Measurements from ENCODE around the gene SREBF2.

The SREBF2 gene

GRCh38 chr22:41876675-41877074, 43.8 kb downstream of the SREBF2 start:
- no peak for DNase-seq (ENCODE audit: low spot score)

- no peak for DNase-seq (ENCODE audit: low spot score)
Measured at GRCh38 chr22:41880653-41881052, 47.7 kb downstream of the SREBF2 start.

GRCh38 chr22:41883400-41883799, 50.5 kb downstream of the SREBF2 start:
- no peak for DNase-seq (ENCODE audit: low spot score)

- no peak for DNase-seq (ENCODE audit: low spot score)
Measured at GRCh38 chr22:41885116-41885515, 52.2 kb downstream of the SREBF2 start.

- DNase-seq (ENCODE audit: low spot score): no peak
Measured at GRCh38 chr22:41885516-41885915, 52.6 kb downstream of the SREBF2 start.

- no peak for DNase-seq (ENCODE audit: low spot score)
Measured at GRCh38 chr22:41888627-41889200, 55.8 kb downstream of the SREBF2 start.

DNA sequence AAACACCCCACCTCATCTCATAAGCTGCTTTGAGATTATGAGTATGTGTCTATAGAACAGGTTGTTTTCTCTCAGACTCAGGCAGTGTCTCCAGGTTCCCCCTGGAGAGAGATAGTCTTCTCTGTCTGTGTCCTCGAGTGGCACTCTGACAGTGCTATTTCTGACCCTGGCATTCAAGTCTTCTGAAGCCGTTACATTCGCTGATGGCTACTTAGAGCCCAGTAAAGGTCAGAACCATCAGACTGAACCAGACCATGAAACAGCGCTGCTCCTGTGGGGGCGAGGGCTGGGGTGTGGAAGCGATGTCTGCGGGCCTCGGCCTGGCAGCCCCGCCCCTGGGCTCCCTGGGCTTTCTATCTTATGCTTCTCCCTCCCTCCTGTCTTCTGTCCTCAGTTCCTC, 58.5 kb downstream of the SREBF2 start:
- no peak for DNase-seq (ENCODE audit: low spot score)

DNA sequence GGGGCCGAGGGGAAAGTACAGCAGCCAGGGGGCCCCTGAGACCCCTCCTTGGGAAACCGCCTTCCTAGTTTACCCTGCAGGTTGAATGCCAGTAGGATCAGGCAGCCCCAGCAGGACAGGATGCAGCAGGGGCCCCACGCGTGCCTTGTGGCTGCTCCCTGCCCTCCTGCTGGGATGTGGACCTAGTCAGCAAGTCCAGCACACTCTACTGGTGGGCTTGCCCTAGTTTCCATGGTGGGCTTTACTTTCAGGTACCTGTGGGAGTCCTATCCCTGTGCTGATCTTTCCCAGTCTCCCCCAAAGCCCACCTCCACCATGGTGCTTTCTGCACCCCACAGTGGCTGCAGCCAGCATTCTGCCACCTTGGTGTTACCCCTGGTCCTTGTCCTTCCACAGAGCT, 59.8 kb downstream of the SREBF2 start:
- DNase-seq (ENCODE audit: low spot score): no peak

DNA sequence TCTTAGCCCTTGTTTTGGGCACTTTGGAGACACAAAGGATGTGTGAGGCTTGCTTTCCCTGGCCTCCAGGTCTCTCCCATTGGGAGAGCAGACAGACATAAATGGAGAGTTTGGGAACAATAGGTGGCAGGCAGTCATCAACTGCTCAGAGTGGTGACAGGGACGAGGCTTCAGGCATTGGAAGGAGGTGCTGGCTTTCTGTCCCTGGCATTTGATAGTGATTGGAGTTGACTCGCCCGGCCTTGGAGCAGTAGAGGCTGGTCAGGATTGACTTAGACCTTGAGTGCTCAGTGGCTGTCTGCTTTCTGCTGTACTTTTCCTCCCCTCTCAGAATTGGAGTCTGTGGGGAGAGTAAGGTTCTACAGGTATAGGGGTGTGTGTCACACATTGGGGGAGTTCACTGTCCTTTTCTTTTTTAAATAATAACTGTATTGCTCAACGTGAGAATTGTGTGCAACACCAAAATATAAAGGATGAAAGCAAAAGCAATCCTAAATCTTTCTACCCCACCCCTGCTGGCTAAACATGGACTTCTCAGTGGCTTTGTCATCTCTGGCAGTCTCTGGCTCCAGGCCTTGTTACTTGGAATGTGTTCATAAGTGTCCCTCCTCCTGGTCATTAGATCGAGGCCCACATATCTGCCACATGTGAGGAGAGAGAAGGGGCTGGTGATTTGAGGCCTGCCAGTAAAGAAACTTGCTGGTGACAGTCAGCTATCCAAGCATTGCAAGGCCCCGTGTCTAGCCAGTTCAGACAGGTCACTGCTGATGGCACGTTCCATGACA, 60.9 kb downstream of the SREBF2 start:
- no peak for DNase-seq (ENCODE audit: low spot score)

GRCh38 chr22:41898645-41899044, 65.7 kb downstream of the SREBF2 start:
- no peak for DNase-seq (ENCODE audit: low spot score)

GRCh38 chr22:41899110-41899509, 66.2 kb downstream of the SREBF2 start:
- no peak for DNase-seq (ENCODE audit: low spot score)

DNA sequence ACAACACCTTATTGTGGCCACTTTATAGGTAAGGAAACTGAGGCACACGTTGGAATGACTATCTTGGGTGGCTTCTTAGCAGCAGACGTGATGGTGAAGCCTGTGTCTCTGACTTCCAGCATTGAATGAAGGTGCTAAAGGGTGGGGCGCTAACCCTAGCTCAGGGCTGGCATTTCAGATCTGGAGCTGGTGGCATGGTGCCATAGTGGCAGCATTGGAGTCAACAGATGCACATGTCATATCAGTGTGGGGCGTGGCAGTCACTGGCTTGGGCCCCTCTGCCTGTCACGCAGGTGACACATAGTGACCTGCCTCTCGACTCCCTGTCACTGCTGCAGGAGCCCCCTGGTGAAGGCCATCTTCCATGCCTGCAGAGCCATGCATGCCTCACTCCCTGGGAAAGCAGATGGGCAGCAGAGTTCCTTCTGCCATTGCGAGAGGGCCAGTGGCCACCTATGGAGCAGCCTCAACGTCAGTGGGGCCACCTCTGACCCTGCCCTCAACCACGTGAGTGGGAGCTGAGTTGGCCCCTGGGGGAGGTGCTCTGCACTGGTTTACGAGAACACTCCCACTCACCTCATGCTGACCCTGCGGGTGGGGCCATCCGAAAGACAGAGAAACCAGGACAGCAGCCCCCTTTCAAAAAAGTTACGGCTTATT, 67.2 kb downstream of the SREBF2 start:
- DNase-seq (ENCODE audit: low spot score): no peak

DNA sequence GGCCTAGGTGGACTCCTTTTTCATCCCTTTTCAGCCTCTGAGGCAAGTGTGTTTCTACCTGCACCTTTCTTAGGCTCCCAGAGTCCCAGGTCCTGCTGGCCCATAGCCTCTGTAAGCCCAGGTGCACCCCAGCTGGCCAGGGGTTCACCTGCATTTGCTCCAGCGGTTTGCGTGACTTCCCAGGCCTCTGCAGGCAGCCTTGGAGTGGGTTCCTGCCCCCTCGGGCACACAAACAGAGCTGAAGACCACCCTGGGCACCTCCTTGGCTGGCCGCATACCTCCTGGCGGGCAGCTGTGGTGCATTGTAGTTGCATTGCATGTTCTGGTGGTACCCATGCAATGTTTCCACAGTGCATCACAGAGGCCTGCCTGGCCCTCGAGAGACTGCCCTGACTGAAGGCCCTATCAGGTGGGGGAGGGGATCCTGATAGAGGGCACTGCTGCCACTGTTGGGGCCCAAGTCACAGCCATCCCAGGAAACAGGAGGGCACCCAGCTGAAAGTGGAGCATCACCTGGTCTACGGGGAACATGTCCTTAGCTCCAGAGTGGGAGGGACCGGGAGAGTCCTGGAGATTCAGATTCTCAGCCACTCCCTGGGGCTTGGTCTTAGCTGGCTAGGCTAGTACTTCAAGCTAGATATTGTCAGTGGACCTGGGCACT, 67.9 kb downstream of the SREBF2 start:
- DNase-seq (ENCODE audit: low spot score): no peak

- DNase-seq (ENCODE audit: low spot score): no peak
Measured at GRCh38 chr22:41902016-41902415, 69.1 kb downstream of the SREBF2 start.

DNA sequence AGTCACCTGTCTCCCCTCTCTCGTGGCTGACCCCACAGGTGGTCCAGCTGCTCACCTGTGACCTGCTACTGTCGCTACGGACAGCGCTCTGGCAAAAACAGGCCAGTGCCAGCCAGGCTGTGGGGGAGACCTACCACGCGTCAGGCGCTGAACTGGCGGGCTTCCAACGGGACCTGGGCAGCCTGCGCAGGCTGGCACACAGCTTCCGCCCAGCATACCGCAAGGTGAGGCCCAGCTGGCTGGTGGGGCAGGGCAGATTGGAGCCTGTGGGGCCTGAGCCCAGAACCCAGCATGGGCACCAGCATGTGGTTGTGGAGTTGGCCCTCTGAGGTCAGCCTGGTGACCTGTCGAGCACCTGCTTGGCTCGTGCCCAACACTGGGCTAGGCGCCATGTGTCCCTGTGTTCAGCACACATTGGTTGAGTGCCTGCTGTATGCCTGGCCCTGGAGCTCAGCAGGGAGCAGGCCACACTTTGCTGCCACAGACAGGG, 70.1 kb downstream of the SREBF2 start:
- DNase-seq (ENCODE audit: low spot score): no peak

DNA sequence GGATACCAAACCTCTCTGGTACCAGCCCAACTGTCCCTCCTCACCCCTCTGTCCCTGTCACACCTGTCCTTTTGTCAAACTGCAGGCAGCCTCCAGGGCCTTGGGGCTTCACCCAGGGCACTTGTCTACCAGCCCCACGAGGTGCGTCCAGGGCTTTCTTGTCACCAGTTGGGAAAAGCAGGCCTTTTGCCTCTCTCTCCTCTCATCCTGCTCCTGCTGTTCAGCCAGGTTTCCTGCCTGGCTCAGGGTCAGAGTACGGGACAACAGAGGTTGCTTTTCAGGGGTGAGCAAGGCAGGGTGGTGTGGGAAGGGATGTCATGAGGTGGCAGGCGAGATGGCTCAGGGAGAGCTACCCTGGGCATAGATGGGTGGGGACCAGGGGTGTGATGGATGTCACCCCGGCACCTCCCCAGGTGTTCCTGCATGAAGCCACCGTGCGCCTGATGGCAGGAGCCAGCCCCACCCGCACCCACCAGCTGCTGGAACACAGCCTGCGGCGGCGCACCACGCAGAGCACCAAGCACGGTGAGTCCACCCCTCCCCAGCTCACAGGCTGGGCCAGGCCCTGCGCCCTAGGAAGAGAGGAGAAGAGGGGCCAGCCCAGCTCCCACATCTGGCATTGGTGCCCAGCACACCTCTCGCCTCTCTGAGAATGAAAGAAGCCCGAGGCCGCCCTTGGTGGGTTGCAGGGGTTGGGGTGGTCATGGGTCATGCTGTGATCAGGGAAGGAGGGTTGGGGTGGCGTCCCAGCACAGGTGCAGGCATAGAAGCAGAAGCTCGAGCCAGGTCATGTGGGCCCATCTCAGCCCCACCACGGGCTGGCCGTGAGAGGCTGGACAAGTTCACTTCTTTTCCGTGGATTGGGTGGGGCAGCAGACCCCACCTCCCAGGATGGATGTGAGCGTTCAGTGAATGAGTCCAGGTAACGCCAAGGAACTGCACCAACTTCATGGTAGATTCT, 71.8 kb downstream of the SREBF2 start:
- no peak for DNase-seq (ENCODE audit: low spot score)

DNA sequence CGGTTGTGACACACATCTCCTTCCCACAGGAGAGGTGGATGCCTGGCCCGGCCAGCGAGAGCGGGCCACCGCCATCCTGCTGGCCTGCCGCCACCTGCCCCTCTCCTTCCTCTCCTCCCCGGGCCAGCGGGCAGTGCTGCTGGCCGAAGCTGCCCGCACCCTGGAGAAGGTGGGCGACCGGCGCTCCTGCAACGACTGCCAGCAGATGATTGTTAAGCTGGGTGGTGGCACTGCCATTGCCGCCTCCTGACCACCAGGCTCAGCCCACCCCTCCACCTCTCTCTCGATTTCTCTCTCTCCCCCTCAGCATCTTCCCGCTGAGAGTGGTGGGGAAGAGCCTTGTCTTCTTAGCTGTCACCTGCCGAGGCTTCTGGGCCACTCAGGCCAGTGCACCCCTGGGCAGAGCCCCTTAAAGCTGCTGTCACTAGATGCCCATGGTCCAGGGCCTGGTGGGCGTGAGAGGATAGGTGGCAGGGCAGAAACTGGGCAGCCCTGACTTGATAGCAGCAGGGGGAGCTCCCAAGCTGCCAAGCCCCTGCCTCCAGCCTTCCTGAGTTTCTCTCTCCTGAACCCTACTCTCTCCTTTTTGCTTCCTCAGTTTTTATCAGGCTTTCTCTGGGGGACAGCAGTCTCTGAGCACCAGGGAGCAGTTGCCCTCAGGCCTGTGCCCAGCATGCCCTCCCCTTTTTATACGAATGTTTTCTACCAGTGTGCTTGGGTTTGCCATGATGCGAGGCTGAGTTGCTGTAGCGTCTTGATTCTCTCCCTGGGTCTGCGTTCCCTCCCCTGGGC, 72.7 kb downstream of the SREBF2 start:
- no peak for DNase-seq (ENCODE audit: low spot score)

DNA sequence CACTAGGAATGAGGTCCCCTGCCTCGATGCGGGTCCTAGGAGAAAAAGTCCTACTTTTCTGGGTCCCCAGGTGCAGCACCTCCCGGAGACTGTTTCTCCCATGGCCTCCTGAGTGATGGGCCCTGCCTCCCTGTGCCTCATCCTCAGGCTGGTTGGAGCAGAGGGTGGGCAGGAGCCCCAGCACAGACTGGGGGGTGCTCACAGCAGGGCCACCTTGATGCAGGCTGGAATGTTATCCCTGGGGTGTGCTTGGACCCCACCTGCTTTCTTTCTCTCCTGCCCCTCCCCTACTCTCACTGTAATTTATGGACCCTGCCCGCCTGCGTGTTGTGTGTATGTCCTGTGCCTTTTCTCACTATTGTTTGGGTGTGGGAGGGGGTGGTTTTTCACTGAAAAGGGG, 73.9 kb downstream of the SREBF2 start:
- no peak for DNase-seq (ENCODE audit: low spot score)

DNA sequence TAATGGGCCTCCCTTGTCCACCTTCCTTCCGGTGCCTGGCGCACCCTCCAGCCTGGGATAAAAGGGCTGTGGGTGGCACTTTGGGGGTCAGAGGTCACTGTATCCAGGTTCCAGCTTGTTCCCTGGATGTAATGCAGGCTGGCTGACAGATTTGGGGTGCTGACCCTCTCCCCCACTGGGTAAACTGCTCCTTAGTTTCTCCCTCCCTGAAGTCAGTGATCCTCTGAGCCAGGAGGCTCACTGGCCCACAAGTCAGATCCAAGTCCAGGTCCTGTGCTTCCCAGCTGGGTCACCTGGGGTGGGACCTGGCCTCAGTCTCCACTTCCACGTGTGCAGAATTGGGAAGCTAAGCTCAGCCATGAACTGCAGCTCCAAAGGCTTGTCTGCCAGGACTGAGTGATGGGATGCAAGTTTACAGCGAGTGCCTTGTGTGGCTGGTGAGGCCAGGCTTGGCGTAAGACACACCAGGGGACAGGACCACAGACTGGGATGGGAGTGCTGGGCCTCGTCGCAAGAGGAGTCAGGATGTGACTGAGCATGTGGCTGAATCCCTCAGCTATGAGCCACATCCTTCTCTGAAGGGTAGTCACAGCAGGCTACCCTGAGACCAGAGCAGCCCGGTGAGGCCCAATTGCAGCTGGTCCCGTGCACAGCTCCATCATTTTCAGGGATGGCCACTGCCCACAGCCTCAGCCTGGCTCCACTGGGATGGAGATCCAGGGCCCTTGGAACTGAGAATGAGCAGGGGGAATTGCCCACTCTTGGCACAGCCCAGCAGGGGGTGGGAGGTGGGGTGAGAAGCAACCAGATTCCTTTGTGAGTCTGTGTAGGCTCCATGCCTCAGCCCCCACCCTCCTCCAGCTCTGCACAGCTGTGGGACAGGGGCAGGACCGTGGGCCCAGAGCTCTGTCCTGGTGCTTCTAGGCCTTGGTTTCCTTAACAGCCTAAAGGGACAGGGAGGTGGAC, 74.8 kb downstream of the SREBF2 start:
- DNase-seq (ENCODE audit: low spot score): no peak
